ENCODE data around the gene DBP.

DBP gene

DNA sequence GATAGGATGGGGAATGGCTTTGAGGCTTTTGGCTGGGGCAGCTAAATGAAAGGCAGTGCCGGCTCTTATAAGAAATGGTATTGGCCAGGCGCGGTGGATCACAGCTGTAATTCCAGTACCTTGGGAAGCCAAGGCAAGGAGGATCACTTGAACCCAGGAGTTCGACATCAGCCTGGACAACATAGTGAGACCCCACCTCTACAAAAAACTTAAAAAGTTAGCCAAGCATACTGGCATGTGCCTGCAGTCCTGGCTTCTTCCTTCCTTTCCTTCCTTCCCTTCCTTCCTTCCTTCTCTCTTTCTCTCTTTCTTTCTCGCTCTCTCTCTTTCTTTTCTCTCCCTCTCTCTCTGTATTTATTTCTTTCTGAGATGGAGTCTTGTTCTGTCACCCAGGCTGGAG is 5.7 kb upstream of the DBP start:
- no peaks in the 10 kb centered on the region for H3K36me3 ChIP-seq (ENCODE audit: insufficient read depth, low read length)
- no peak overlapping the region for H3K4me2 ChIP-seq (ENCODE audit: low read depth, low read length, poor library complexity, severe bottlenecking)
- H3K9me3 ChIP-seq (ENCODE audit: insufficient read depth, low read depth, low read length) = no peaks in the 10 kb centered on the region
- no peak overlapping the region for H2AFZ ChIP-seq (ENCODE audit: low read length)
- no peak overlapping the region for H3K4me3 ChIP-seq (ENCODE audit: low read length, poor library complexity, severe bottlenecking)
- no peaks in the 10 kb centered on the region for H3K9me2 ChIP-seq (replicated peaks; ENCODE audit: low read depth, low read length)
- H3K4me1 ChIP-seq (ENCODE audit: insufficient read depth, low read length, poor library complexity, severe bottlenecking) = peaks cover 32% of the 10 kb centered on the region
- no peaks in the 10 kb centered on the region for H4K20me1 ChIP-seq (ENCODE audit: insufficient read depth, low read length, poor library complexity, severe bottlenecking)
- no peak overlapping the region for H3K9ac ChIP-seq (ENCODE audit: low read depth, low read length, poor library complexity, severe bottlenecking)
- no peaks in the 10 kb centered on the region for H3K27me3 ChIP-seq (ENCODE audit: insufficient read depth, low read length, poor library complexity, severe bottlenecking)
- H3F3A ChIP-seq (ENCODE audit: low read depth) = no peaks in the 10 kb centered on the region
- TF ChIP-seq EZH2phosphoT487 (IDR thresholded peaks at IDR 0.05; ENCODE audit: borderline replicate concordance) = no peak
- TF ChIP-seq, protein P1, sequence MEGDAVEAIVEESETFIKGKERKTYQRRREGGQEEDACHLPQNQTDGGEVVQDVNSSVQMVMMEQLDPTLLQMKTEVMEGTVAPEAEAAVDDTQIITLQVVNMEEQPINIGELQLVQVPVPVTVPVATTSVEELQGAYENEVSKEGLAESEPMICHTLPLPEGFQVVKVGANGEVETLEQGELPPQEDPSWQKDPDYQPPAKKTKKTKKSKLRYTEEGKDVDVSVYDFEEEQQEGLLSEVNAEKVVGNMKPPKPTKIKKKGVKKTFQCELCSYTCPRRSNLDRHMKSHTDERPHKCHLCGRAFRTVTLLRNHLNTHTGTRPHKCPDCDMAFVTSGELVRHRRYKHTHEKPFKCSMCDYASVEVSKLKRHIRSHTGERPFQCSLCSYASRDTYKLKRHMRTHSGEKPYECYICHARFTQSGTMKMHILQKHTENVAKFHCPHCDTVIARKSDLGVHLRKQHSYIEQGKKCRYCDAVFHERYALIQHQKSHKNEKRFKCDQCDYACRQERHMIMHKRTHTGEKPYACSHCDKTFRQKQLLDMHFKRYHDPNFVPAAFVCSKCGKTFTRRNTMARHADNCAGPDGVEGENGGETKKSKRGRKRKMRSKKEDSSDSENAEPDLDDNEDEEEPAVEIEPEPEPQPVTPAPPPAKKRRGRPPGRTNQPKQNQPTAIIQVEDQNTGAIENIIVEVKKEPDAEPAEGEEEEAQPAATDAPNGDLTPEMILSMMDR (conservative IDR thresholded peaks at IDR 0.05; ENCODE audit: low read length) = no peak
- H3K79me2 ChIP-seq (ENCODE audit: insufficient read depth, low read length) = no peaks in the 10 kb centered on the region

DNA sequence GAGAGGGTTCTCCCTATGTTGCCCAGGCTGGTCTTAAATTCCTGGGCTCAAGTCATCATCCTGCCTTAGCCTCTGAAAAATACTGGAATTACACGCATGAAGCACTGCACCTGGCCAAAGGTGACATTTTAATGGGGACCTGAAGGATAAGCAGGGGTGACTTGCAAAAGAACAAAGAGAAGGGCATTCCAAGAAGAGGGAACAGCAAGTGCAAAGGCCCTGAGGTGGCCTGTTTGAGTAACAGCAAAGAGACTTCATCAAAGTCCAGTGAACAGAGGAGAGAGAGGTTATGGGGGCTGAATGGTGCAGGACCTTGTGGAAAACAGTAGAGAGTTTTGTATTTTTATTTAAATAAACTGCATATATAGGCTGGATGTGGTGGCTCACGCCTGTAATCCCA is 4.7 kb upstream of the DBP start:
- H2AFZ ChIP-seq (ENCODE audit: low read length) = no peak overlapping the region
- H3K9me3 ChIP-seq (ENCODE audit: insufficient read depth, low read depth, low read length) = no peaks in the 10 kb centered on the region
- H3K4me1 ChIP-seq (ENCODE audit: insufficient read depth, low read length, poor library complexity, severe bottlenecking) = peaks cover 34% of the 10 kb centered on the region
- no peaks in the 10 kb centered on the region for H4K20me1 ChIP-seq (ENCODE audit: insufficient read depth, low read length, poor library complexity, severe bottlenecking)
- no peak overlapping the region for H3K4me2 ChIP-seq (ENCODE audit: low read depth, low read length, poor library complexity, severe bottlenecking)
- H3K27me3 ChIP-seq (ENCODE audit: insufficient read depth, low read length, poor library complexity, severe bottlenecking) = no peaks in the 10 kb centered on the region
- no peaks in the 10 kb centered on the region for H3K79me2 ChIP-seq (ENCODE audit: insufficient read depth, low read length)
- no peaks in the 10 kb centered on the region for H3K36me3 ChIP-seq (ENCODE audit: insufficient read depth, low read length)
- no peak overlapping the region for H3K9ac ChIP-seq (ENCODE audit: low read depth, low read length, poor library complexity, severe bottlenecking)
- H3K4me3 ChIP-seq (ENCODE audit: low read length, poor library complexity, severe bottlenecking) = no peak overlapping the region
- no peak for TF ChIP-seq EZH2phosphoT487 (IDR thresholded peaks at IDR 0.05; ENCODE audit: borderline replicate concordance)
- TF ChIP-seq, protein P1 (conservative IDR thresholded peaks at IDR 0.05; ENCODE audit: low read length) = no peak
- no peaks in the 10 kb centered on the region for H3K9me2 ChIP-seq (replicated peaks; ENCODE audit: low read depth, low read length)
- peaks cover 3% of the 10 kb centered on the region for H3F3A ChIP-seq (ENCODE audit: low read depth)

DNA sequence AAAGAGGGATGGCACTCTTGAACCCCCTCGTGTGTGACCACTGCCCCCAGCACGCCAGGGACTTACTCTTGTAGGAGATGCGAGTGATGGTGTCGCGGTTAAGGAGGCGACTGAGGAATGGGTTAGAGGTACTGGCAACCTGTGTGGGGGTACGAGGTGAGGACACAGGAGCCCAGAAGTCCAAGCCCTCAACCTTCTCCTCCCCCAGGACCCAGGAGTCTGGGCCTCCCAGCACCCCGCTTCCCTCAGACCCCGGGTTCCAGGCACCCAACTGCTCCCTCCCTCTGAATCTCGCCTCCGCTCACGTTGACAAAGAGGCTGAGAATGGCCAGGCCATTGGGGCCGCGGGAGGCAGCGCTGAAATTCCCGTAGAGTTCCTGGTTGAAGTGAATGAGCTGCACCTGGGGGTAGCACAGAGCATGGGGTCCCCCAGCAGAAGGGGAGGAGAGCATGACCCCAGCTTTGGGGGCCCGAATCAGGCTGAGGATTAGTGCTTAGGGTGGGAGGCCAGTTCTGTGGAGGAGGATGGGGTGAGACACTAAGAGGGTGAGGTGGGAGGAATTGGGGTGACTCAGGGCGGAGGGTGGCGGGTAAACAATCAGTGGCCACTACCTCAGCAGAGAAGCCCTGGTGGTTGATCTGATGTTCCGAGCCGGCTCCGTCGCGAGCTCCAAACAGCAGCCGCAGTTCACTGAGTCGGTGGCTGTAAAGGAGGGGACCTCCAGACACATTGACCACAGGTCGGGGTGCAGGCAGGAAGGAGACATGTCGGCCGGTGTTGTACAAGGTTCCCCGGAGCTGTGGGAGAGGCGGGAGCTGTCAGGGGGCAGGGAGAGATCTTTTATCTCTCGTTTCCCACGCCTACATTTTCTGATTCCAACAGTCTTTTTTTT is 2.5 kb upstream of the DBP start:
- H3K9me2 ChIP-seq (replicated peaks; ENCODE audit: low read depth, low read length) = no peaks in the 10 kb centered on the region
- H3K36me3 ChIP-seq (ENCODE audit: insufficient read depth, low read length) = no peaks in the 10 kb centered on the region
- peak overlapping the region; percentile 82 for H3K4me2 ChIP-seq (ENCODE audit: low read depth, low read length, poor library complexity, severe bottlenecking)
- no peak overlapping the region for H3K4me3 ChIP-seq (ENCODE audit: low read length, poor library complexity, severe bottlenecking)
- no peaks in the 10 kb centered on the region for H3K9me3 ChIP-seq (ENCODE audit: insufficient read depth, low read depth, low read length)
- peak overlapping the region; percentile 86 for H3K9ac ChIP-seq (ENCODE audit: low read depth, low read length, poor library complexity, severe bottlenecking)
- H3K79me2 ChIP-seq (ENCODE audit: insufficient read depth, low read length) = peaks cover 15% of the 10 kb centered on the region; the same call in 1 of the 2 replicates
- H3K27me3 ChIP-seq (ENCODE audit: insufficient read depth, low read length, poor library complexity, severe bottlenecking) = no peaks in the 10 kb centered on the region
- TF ChIP-seq, protein P1 (conservative IDR thresholded peaks at IDR 0.05; ENCODE audit: low read length) = no peak
- TF ChIP-seq EZH2phosphoT487 (IDR thresholded peaks at IDR 0.05; ENCODE audit: borderline replicate concordance) = no peak
- peaks cover 4% of the 10 kb centered on the region for H4K20me1 ChIP-seq (ENCODE audit: insufficient read depth, low read length, poor library complexity, severe bottlenecking)
- H3F3A ChIP-seq (ENCODE audit: low read depth) = peaks cover 3% of the 10 kb centered on the region
- no peak overlapping the region for H2AFZ ChIP-seq (ENCODE audit: low read length)
- H3K4me1 ChIP-seq (ENCODE audit: insufficient read depth, low read length, poor library complexity, severe bottlenecking) = peaks cover 28% of the 10 kb centered on the region

Data from Loucy (cell line).